IMR-90 (cell line): ENCODE data around the gene CCDC194. TPM values are rescaled to one million over a fixed set of nuclear protein-coding genes. Genes with fewer than 3 reads are reported as not detected.

Experiments used
- ATAC-seq: fragments of 200-7000 bp; cut with Tn5 transposase; 2 replicates; pipeline ENCODE4 v1.9.1; 2020; ENCODE audit warnings: low read depth, mild to moderate bottlenecking, moderate library complexity
- BruUV-seq: library from RNA; stranded (reverse); fragments of 400-500 nt; replicated peaks from 2 replicates; lab custom pipeline; 2021; lab: Mats Ljungman, UMichigan
- CTCF ChIA-PET: fragments of 300-600 bp; formaldehyde crosslinking; extraction: SDS; loops from one replicate; lab custom pipeline; 2021; ENCODE audit warnings: antibody characterized with exemption; lab: Yijun Ruan, JAX
- POLR2A ChIA-PET: fragments of 300-600 bp; sonication (Branson Sonifier 250); formaldehyde crosslinking; loops from one replicate; lab custom pipeline; 2022; ENCODE audit warnings: antibody characterized with exemption; ENCODE audit not compliant: unreplicated experiment; lab: Charles Lee
- DNase-seq: peaks from one replicate; pipeline ENCODE4 v3.0.0; 2013
- H2AFZ ChIP-seq: replicated peaks from 2 replicates; pipeline ENCODE3; 2013; ENCODE audit warnings: low read length, mild to moderate bottlenecking; ENCODE audit not compliant: poor library complexity
- H2AK5ac ChIP-seq: 2 replicates; pipeline ENCODE4 v1.6.1; 2013; ENCODE audit warnings: low read depth, low read length, inconsistent platforms
- H2AK9ac ChIP-seq: replicated peaks from 2 replicates; pipeline ENCODE3; 2013; ENCODE audit warnings: mild to moderate bottlenecking, low read depth, low read length, moderate library complexity; ENCODE audit not compliant: poor library complexity
- H2BK120ac ChIP-seq: 2 replicates; pipeline ENCODE4 v1.6.1; 2013; ENCODE audit warnings: low read depth, low read length, inconsistent platforms
- H2BK15ac ChIP-seq: 3 replicates; pipeline ENCODE4 v1.6.1; 2013; ENCODE audit warnings: low read depth, low read length, inconsistent platforms
- H2BK20ac ChIP-seq: 2 replicates; pipeline ENCODE4 v1.6.1; 2013; ENCODE audit warnings: low read depth, mild to moderate bottlenecking, inconsistent platforms, low read length, moderate library complexity
- H2BK5ac ChIP-seq: 2 replicates; pipeline ENCODE4 v1.6.1; 2013; ENCODE audit warnings: mild to moderate bottlenecking, low read depth, low read length, inconsistent platforms; ENCODE audit not compliant: poor library complexity, severe bottlenecking
- H3K14ac ChIP-seq: replicated peaks from 2 replicates; pipeline ENCODE4 v1.6.1; 2013; ENCODE audit warnings: low read depth, low read length, inconsistent platforms
- H3K18ac ChIP-seq: 2 replicates; pipeline ENCODE4 v1.6.1; 2013; ENCODE audit warnings: low read depth, low read length, control low read depth
- H3K23ac ChIP-seq: 2 replicates; pipeline ENCODE4 v1.6.1; 2013; ENCODE audit warnings: low read depth, low read length, inconsistent platforms
- H3K27ac ChIP-seq: 2 replicates; pipeline ENCODE4 v1.5.1; 2013; ENCODE audit warnings: mild to moderate bottlenecking, control low read depth, low read length; ENCODE audit not compliant: insufficient read depth
- H3K27me3 ChIP-seq: 2 replicates; pipeline ENCODE4 v1.6.1; 2013; ENCODE audit warnings: low read length; ENCODE audit not compliant: control insufficient read depth, insufficient read depth
- H3K36me3 ChIP-seq: 2 replicates; pipeline ENCODE4 v1.6.1; 2013; ENCODE audit warnings: low read length, mixed read lengths; ENCODE audit not compliant: control insufficient read depth, insufficient read depth
- H3K4ac ChIP-seq: 2 replicates; pipeline ENCODE4 v1.6.1; 2013; ENCODE audit warnings: low read depth, low read length, inconsistent platforms
- H3K4me1 ChIP-seq: 2 replicates; pipeline ENCODE4 v1.6.1; 2013; ENCODE audit warnings: low read length, mixed read lengths; ENCODE audit not compliant: control insufficient read depth, insufficient read depth
- H3K4me2 ChIP-seq: 2 replicates; pipeline ENCODE4 v1.6.1; 2013; ENCODE audit warnings: low read depth, mild to moderate bottlenecking, control low read depth, low read length, moderate library complexity
- H3K4me3 ChIP-seq: 2 replicates; pipeline ENCODE4 v1.5.1; 2013; ENCODE audit warnings: low read depth, mild to moderate bottlenecking, control low read depth, low read length, moderate library complexity; ENCODE audit not compliant: insufficient read depth
- H3K56ac ChIP-seq: 2 replicates; pipeline ENCODE4 v1.6.1; 2013; ENCODE audit warnings: low read length, inconsistent platforms; ENCODE audit not compliant: insufficient read depth; ENCODE audit errors: extremely low read depth
- H3K79me1 ChIP-seq, 2 experiments: 2 replicates each; pipeline ENCODE4 v1.6.1; 2013; ENCODE audit warnings: low read length in 2 of 2, inconsistent platforms in 1 of 2, low read depth in 1 of 2
- H3K9ac ChIP-seq: 2 replicates; pipeline ENCODE4 v1.6.1; 2013; ENCODE audit warnings: low read depth, low read length, control low read depth
- H3K9me1 ChIP-seq: 2 replicates; pipeline ENCODE4 v1.6.1; 2013; ENCODE audit warnings: low read length, inconsistent platforms; ENCODE audit not compliant: insufficient read depth
- H3K9me3 ChIP-seq: 2 replicates; pipeline ENCODE4 v1.6.1; 2013; ENCODE audit warnings: low read length; ENCODE audit not compliant: control insufficient read depth, insufficient read depth
- H4K20me1 ChIP-seq: 2 replicates; pipeline ENCODE4 v1.6.1; 2013; ENCODE audit warnings: low read length, inconsistent platforms; ENCODE audit not compliant: insufficient read depth
- H4K5ac ChIP-seq: 2 replicates; pipeline ENCODE4 v1.6.1; 2013; ENCODE audit warnings: mild to moderate bottlenecking, low read depth, low read length, control low read depth
- H4K8ac ChIP-seq, 2 experiments: 2 replicates each; pipeline ENCODE4 v1.6.1; 2013; ENCODE audit warnings: low read depth in 2 of 2, low read length in 2 of 2, control low read depth in 1 of 2, inconsistent platforms in 1 of 2
- H4K91ac ChIP-seq: 2 replicates; pipeline ENCODE4 v1.6.1; 2013; ENCODE audit warnings: low read depth, low read length, inconsistent platforms; ENCODE audit not compliant: insufficient read depth
- CTCF ChIP-seq: conservative IDR thresholded peaks from 2 replicates; pipeline ENCODE4 v1.5.1; 2012; ENCODE audit warnings: mild to moderate bottlenecking, low read depth, low read length, improper control_type of control experiment
- FOS ChIP-seq: fragments of 150-350 bp; IDR thresholded peaks from 2 replicates; pipeline ENCODE4 v1.6.1; 2016; ENCODE audit warnings: low read depth, low read length
- MXI1 ChIP-seq: IDR thresholded peaks from 2 replicates; pipeline ENCODE4 v1.6.1; 2012; ENCODE audit warnings: low read depth, mild to moderate bottlenecking, low read length, moderate library complexity, borderline replicate concordance
- USF2 ChIP-seq: fragments of 150-350 bp; IDR thresholded peaks from 2 replicates; pipeline ENCODE4 v1.6.1; 2017; ENCODE audit warnings: mild to moderate bottlenecking, antibody characterized with exemption, low read length, low read depth
- WGBS, 2 experiments: methylation state at CpG; one replicate each; pipeline versions ENCODE4 v1.1.5 to v1.1.7; 2013; ENCODE audit warnings: missing lambda C conversion rate in 2 of 2; ENCODE audit not compliant: insufficient read length in 1 of 2; ENCODE audit errors: extremely low coverage in 2 of 2; 5-methylcytosine and 5-hydroxymethylcytosine counted together
- dilution Hi-C: fragments of 300-500 bp; cut with HindIII; formaldehyde crosslinking; loops from one replicate; pipeline ENCODE4 v1.14.3; 2018; ENCODE audit warnings: low sequenced_read_pairs; ENCODE audit not compliant: unreplicated experiment
- in situ Hi-C: fragments of 300-500 bp; cut with MboI; formaldehyde crosslinking; loops from 3 replicates; pipeline ENCODE4 v1.14.3; 2019; ENCODE audit warnings: low sequenced_read_pairs, inconsistent platforms, mixed read lengths
- intact Hi-C: fragments of 100-400 bp; cut with micrococcal nuclease; formaldehyde crosslinking; loops from 2 replicates; pipeline ENCODE4 v1.10.0; 2022
- polyA plus RNA-seq, 3 experiments: library from polyadenylated mRNA; depleted of rRNA; stranded (reverse); fragments of >200 nt; gene quantifications; 2 replicates each; pipeline ENCODE4 v1.2.3, GENCODE V29; 2012; ENCODE audit warnings: low replicate concordance in 1 of 3
- total RNA-seq: library from RNA; depleted of rRNA; stranded (reverse); fragments of >200 nt; gene quantifications from 2 replicates; pipeline ENCODE4 v1.2.3, GENCODE V29; 2012

The CCDC194 gene
- total and polyA plus RNA-seq, 2 of the 4 experiments (the other 2 are of a cell fraction), result not detected

- TF ChIP-seq USF2 (no peak), FOS (no peak), CTCF (no peak), MXI1 (no peak)
- intact Hi-C loops (no loop called here), in situ Hi-C loops (no loop called here), dilution Hi-C loops (no loop called here)
- Histone ChIP-seq H3K4ac (no peak overlapping the region), H4K8ac (no peak overlapping the region), H4K5ac (no peak overlapping the region), H3K56ac (no peak overlapping the region), H3K79me1 (no peaks in the 10 kb centered on the region), H2BK120ac (no peak overlapping the region), H3K4me3 (no peak overlapping the region), H3K36me3 (no peaks in the 10 kb centered on the region), H3K9me3 (no peaks in the 10 kb centered on the region), H3K18ac (no peak overlapping the region), H3K9ac (no peak overlapping the region), H4K91ac (no peak overlapping the region), H2BK20ac (no peak overlapping the region), H2BK15ac (no peak overlapping the region), H3K14ac (no peak overlapping the region), H3K23ac (no peak overlapping the region), H2BK5ac (no peak overlapping the region), H3K4me1 (no peaks in the 10 kb centered on the region), H3K27me3 (peaks cover 6% of the 10 kb centered on the region), H3K9me1 (no peaks in the 10 kb centered on the region), H2AFZ (no peak overlapping the region), H3K4me2 (no peak overlapping the region), H3K27ac (no peak overlapping the region), H4K20me1 (no peaks in the 10 kb centered on the region), H2AK5ac (no peak overlapping the region), H2AK9ac (no peak overlapping the region)
- DNase-seq (no peak), ATAC-seq (no peak)
- CTCF ChIA-PET, result no interaction called here
- 43% methylated on average over 1 of the region's 6 CpGs; no CpG with 5 or more reads in 1 of the 2 experiments for WGBS, 2 experiments
- BruUV-seq, result no TSS peak
- POLR2A ChIA-PET, result interaction anchor here (0.6 kb wide), 1 partner anchor 907 kb away, joined by 3 read pairs; no protein-coding TSS in a partner anchor
Measured at GRCh38 chr19:17359905-17360800, 33.8 kb downstream of the CCDC194 start.
